ENCODE data around the gene KCNAB1. TPM values are rescaled to one million over a fixed set of nuclear protein-coding genes. Genes with fewer than 3 reads are reported as not detected.

Gene KCNAB1
- total and polyA plus RNA-seq, 10 of the 15 experiments (the other 5 are each of a cell fraction or from before 2014, with no cell fraction given) = 0.11 to 0.69 (median 0.43) TPM; not detected in 6

DNA sequence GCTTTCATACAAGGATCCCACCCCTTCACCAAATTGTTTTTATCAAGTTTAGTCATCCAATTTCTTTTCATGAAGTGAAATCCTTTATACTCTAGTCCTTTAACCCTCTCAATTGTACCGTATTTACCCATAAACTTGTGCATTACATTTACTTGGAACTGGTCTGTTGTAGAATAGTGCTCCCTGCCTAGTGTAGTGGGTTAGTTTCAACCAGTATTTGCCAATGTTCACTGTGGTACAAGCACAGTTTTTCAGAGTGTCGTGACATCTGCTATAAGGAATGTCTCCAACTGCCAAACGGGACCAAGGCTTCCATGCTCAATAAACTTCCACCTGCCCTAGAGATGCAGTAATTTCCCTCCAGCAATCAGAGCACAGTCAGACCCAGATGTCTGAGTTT lies 211.9 kb downstream of the KCNAB1 start (continued):
- no peak for TF ChIP-seq PRDM15 (CRISPR knock-in tag; IDR thresholded peaks at IDR 0.05)
- no peak for TF ChIP-seq IRF5 (IDR thresholded peaks at IDR 0.05; ENCODE audit: borderline replicate concordance)
- TF ChIP-seq, protein P1, sequence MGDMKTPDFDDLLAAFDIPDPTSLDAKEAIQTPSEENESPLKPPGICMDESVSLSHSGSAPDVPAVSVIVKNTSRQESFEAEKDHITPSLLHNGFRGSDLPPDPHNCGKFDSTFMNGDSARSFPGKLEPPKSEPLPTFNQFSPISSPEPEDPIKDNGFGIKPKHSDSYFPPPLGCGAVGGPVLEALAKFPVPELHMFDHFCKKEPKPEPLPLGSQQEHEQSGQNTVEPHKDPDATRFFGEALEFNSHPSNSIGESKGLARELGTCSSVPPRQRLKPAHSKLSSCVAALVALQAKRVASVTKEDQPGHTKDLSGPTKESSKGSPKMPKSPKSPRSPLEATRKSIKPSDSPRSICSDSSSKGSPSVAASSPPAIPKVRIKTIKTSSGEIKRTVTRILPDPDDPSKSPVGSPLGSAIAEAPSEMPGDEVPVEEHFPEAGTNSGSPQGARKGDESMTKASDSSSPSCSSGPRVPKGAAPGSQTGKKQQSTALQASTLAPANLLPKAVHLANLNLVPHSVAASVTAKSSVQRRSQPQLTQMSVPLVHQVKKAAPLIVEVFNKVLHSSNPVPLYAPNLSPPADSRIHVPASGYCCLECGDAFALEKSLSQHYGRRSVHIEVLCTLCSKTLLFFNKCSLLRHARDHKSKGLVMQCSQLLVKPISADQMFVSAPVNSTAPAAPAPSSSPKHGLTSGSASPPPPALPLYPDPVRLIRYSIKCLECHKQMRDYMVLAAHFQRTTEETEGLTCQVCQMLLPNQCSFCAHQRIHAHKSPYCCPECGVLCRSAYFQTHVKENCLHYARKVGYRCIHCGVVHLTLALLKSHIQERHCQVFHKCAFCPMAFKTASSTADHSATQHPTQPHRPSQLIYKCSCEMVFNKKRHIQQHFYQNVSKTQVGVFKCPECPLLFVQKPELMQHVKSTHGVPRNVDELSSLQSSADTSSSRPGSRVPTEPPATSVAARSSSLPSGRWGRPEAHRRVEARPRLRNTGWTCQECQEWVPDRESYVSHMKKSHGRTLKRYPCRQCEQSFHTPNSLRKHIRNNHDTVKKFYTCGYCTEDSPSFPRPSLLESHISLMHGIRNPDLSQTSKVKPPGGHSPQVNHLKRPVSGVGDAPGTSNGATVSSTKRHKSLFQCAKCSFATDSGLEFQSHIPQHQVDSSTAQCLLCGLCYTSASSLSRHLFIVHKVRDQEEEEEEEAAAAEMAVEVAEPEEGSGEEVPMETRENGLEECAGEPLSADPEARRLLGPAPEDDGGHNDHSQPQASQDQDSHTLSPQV (IDR thresholded peaks at IDR 0.05) = no peak
- TF ChIP-seq ETV6 (conservative IDR thresholded peaks at IDR 0.05 in 1 of 2, IDR thresholded peaks at IDR 0.05 in 1 of 2; ENCODE audit: borderline replicate concordance in 1 of 2, low read depth in 1 of 2) = no peak
- no peak for TF ChIP-seq NRF1 (conservative IDR thresholded peaks at IDR 0.05; ENCODE audit: low read depth, low read length)
- TF ChIP-seq, protein P2, sequence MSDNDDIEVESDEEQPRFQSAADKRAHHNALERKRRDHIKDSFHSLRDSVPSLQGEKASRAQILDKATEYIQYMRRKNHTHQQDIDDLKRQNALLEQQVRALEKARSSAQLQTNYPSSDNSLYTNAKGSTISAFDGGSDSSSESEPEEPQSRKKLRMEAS (IDR thresholded peaks at IDR 0.05; ENCODE audit: low read depth, low read length) = no peak
- no peak for TF ChIP-seq CBX5 (IDR thresholded peaks at IDR 0.05; ENCODE audit: low read depth)
